Bronchial epithelial cell (primary cell): Measurements from ENCODE around the gene CNGA1. TPM values are rescaled to one million over a fixed set of nuclear protein-coding genes. Genes with fewer than 3 reads are reported as not detected.

Source experiments
- DNase-seq: peaks from one replicate; pipeline ENCODE4 v3.0.0-alpha.2; 2010; ENCODE audit warnings: low read depth
- FAIRE-seq: peaks from 2 replicates; lab custom pipeline; 2011; peaks lifted over from hg19 to GRCh38; lab: Jason Lieb, UNC
- H3K27me3 ChIP-seq: 2 replicates; pipeline ENCODE4 v1.5.1; 2011; ENCODE audit warnings: low read length; ENCODE audit not compliant: control insufficient read depth, insufficient read depth
- H3K36me3 ChIP-seq: 2 replicates; pipeline ENCODE4 v1.5.1; 2011; ENCODE audit warnings: low read length; ENCODE audit not compliant: control insufficient read depth, insufficient read depth
- H3K4me3 ChIP-seq: 2 replicates; pipeline ENCODE4 v1.5.1; 2011; ENCODE audit warnings: mild to moderate bottlenecking, low read depth, low read length, control low read depth
- CTCF ChIP-seq: IDR thresholded peaks from 2 replicates; pipeline ENCODE4 v1.5.1; 2011; ENCODE audit warnings: mild to moderate bottlenecking, moderate library complexity, low read length, control low read depth, inconsistent platforms; ENCODE audit not compliant: insufficient read depth, severe bottlenecking
- total RNA-seq: library from RNA; depleted of rRNA; stranded (reverse); fragments of >200 nt; gene quantifications from 2 replicates; pipeline ENCODE4 v1.2.1, GENCODE V29; 2014

The CNGA1 gene
- total RNA-seq, 1 donor from 2014 or later: 1.6 TPM

GRCh38 chr4:47954245-47954644 lies 62.2 kb downstream of the CNGA1 start:
- no peak overlapping the region for H3K4me3 ChIP-seq
- no peak for TF ChIP-seq CTCF
- DNase-seq (no peak), FAIRE-seq (no peak)
- H3K27me3 ChIP-seq: no peaks in the 10 kb centered on the region
- no peaks in the 10 kb centered on the region for H3K36me3 ChIP-seq

- Histone ChIP-seq H3K27me3 (no peaks in the 10 kb centered on the region), H3K4me3 (no peak overlapping the region), H3K36me3 (no peaks in the 10 kb centered on the region)
- FAIRE-seq: no peak
- no peak for TF ChIP-seq CTCF
- DNase-seq: no peak
Measured at GRCh38 chr4:47945930-47946726, 70.4 kb downstream of the CNGA1 start.

- no peak for FAIRE-seq
- no peak for TF ChIP-seq CTCF
- H3K4me3 ChIP-seq: no peak overlapping the region
- no peaks in the 10 kb centered on the region for H3K27me3 ChIP-seq
- DNase-seq: no peak
- H3K36me3 ChIP-seq: no peaks in the 10 kb centered on the region
Measured at GRCh38 chr4:47942081-47942819, 74.2 kb downstream of the CNGA1 start.

GRCh38 chr4:47939456-47939855 lies 77.0 kb downstream of the CNGA1 start:
- FAIRE-seq (no peak), DNase-seq (no peak)
- Histone ChIP-seq H3K4me3 (no peak overlapping the region), H3K36me3 (no peaks in the 10 kb centered on the region), H3K27me3 (no peaks in the 10 kb centered on the region)
- no peak for TF ChIP-seq CTCF

- FAIRE-seq (no peak), DNase-seq (no peak)
- no peaks in the 10 kb centered on the region for H3K36me3 ChIP-seq
- H3K27me3 ChIP-seq: no peaks in the 10 kb centered on the region
- no peak for TF ChIP-seq CTCF
- no peak overlapping the region for H3K4me3 ChIP-seq
Measured at GRCh38 chr4:47936336-47936735, 80.1 kb downstream of the CNGA1 start.
